ENCODE measurements around the gene HOXA4. TPM values are rescaled to one million over a fixed set of nuclear protein-coding genes. Genes with fewer than 3 reads are reported as not detected.

Gene HOXA4
- total RNA-seq, 2 experiments from 2014 or later = 0.25 TPM; not detected in 1

- no peak for ATAC-seq
- no peaks in the 10 kb centered on the region for H3K36me3 Mint-ChIP-seq (ENCODE audit: low read depth)
- H3K4me3 Mint-ChIP-seq = peak overlapping the region; percentile 31
- ChIA-PET CTCF (interaction anchor here (0.7 to 2.0 kb wide), 3 partner anchors 23 to 44 kb away, joined by 3 to 6 read pairs (median 4); no protein-coding TSS in a partner anchor), POLR2A (interaction anchor here (0.6 to 1.7 kb wide), 2 partner anchors 11 kb away, joined by 3 to 4 read pairs; no protein-coding TSS in a partner anchor)
- no peaks in the 10 kb centered on the region for H3K9me3 Mint-ChIP-seq
- intact Hi-C loops (cut with micrococcal nuclease) = loop anchor here (5.0 kb wide), 2 partner anchors 42 to 87 kb away; partner anchors contain the start of gene EVX1
- peaks cover 48% of the 10 kb centered on the region for H3K4me1 Mint-ChIP-seq (ENCODE audit: low read depth)
- DNase-seq = peak; percentile 59
- TF ChIP-seq CTCF (IDR thresholded peaks at IDR 0.05) = no peak
- peak overlapping the region; percentile 42 for H3K27ac Mint-ChIP-seq
- H3K27me3 Mint-ChIP-seq = peaks cover 89% of the 10 kb centered on the region
Observed at GRCh38 chr7:27154901-27155815, 24.6 kb upstream of the HOXA4 start.

- TF ChIP-seq CTCF (IDR thresholded peaks at IDR 0.05) = no peak
- Mint-ChIP-seq H3K36me3 (ENCODE audit: low read depth) (no peaks in the 10 kb centered on the region), H3K27ac (no peak overlapping the region), H3K4me1 (ENCODE audit: low read depth) (peaks cover 42% of the 10 kb centered on the region), H3K4me3 (peak overlapping the region; percentile 28), H3K9me3 (no peaks in the 10 kb centered on the region), H3K27me3 (peaks cover 88% of the 10 kb centered on the region)
- intact Hi-C loops (cut with micrococcal nuclease) = no loop called here
- DNase-seq (no peak), ATAC-seq (no peak)
- POLR2A ChIA-PET = interaction anchor here (0.6 to 1.7 kb wide), 2 partner anchors 10 to 12 kb away, joined by 3 to 4 read pairs; no protein-coding TSS in a partner anchor
- CTCF ChIA-PET = interaction anchor here (1.3 to 2.0 kb wide), 3 partner anchors 14 to 26 kb away, joined by 3 to 6 read pairs (median 4); no protein-coding TSS in a partner anchor
Observed at GRCh38 chr7:27154369-27154768, 23.8 kb upstream of the HOXA4 start.

- Mint-ChIP-seq H3K9me3 (no peaks in the 10 kb centered on the region), H3K4me1 (ENCODE audit: low read depth) (peaks cover 40% of the 10 kb centered on the region), H3K36me3 (ENCODE audit: low read depth) (no peaks in the 10 kb centered on the region), H3K27me3 (peaks cover 86% of the 10 kb centered on the region), H3K27ac (no peak overlapping the region), H3K4me3 (no peak overlapping the region)
- ATAC-seq = no peak
- intact Hi-C loops (cut with micrococcal nuclease) = no loop called here
- no peak for DNase-seq
- no peak for TF ChIP-seq CTCF (IDR thresholded peaks at IDR 0.05)
- POLR2A ChIA-PET = no interaction called here
- CTCF ChIA-PET = interaction anchor here (1.3 to 6.2 kb wide), 3 partner anchors 9 to 26 kb away, joined by 3 to 63 read pairs (median 6); no protein-coding TSS in a partner anchor
Observed at GRCh38 chr7:27153526-27153925, 23.0 kb upstream of the HOXA4 start.

- no peak overlapping the region for H3K4me3 Mint-ChIP-seq
- intact Hi-C loops (cut with micrococcal nuclease) = no loop called here
- H3K36me3 Mint-ChIP-seq (ENCODE audit: low read depth) = no peaks in the 10 kb centered on the region
- ATAC-seq (no peak), DNase-seq (no peak)
- CTCF ChIA-PET = interaction anchor here (1.0 to 6.2 kb wide), 6 partner anchors 9 to 470 kb away, joined by 3 to 63 read pairs (median 3); no protein-coding TSS in a partner anchor
- H3K27me3 Mint-ChIP-seq = peaks cover 86% of the 10 kb centered on the region
- no peak for TF ChIP-seq CTCF (IDR thresholded peaks at IDR 0.05)
- POLR2A ChIA-PET = interaction anchor here (0.8 to 0.9 kb wide), 2 partner anchors 13 to 14 kb away, joined by 3 to 4 read pairs; partner anchors contain the start of gene HOXA9
- H3K9me3 Mint-ChIP-seq = no peaks in the 10 kb centered on the region
- H3K27ac Mint-ChIP-seq = no peak overlapping the region
- peaks cover 42% of the 10 kb centered on the region for H3K4me1 Mint-ChIP-seq (ENCODE audit: low read depth)
Observed at GRCh38 chr7:27152816-27153442, 22.4 kb upstream of the HOXA4 start.
